GM10847 (cell line): Measurements from ENCODE around the gene TMEM14A.

Experiments
- POLR2A ChIP-seq: IDR thresholded peaks from 2 replicates; pipeline ENCODE4 v1.6.1; 2011; ENCODE audit not compliant: insufficient read length; ENCODE audit errors: extremely low read depth

Gene TMEM14A

GRCh38 chr6:52650941-52651340, 20.0 kb upstream of the TMEM14A start:
- TF ChIP-seq POLR2A, result no peak

DNA sequence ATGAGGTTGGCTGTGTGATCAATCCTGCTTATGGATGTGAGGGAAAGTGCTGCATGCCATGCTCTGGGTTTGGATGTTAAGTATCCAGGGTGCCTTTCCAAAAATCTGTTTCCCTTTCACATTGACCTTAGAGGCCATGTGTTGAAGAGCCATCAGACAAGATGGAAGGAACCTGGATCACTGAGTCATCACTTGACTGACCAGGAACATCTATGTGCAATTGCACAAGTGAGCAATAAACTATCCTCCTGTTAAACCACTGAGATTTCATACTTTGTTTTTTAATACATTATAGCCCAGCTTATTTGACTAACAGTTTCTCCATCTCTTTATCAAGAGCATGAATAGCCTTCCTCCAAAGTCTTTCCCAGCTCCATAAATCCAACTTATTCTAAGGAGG, 17.8 kb upstream of the TMEM14A start:
- TF ChIP-seq POLR2A, result no peak

- TF ChIP-seq POLR2A, result no peak
Observed at GRCh38 chr6:52654007-52654406, 16.9 kb upstream of the TMEM14A start.

DNA sequence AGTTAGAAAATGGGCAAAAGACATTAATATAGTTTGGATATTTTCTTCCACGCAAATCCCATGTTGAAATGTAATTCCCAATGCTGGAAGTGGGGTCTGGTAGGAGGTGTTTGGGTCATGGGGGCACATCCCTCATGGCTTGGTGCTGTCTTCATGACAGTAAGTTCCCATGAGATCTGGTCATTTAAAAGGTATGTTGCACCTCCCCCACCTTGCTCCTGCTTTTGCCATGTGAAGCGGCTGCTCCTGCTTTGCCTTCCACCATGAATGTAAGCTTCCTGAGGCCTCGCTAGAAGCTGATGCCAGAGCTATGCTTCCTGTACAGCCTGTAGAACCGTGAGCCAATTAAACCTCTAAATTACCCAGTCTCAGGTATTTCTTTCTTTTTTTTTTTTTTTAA, 16.3 kb upstream of the TMEM14A start:
- TF ChIP-seq POLR2A, result no peak

GRCh38 chr6:52657870-52658269, 13.0 kb upstream of the TMEM14A start:
- TF ChIP-seq POLR2A, result no peak

GRCh38 chr6:52661551-52661950, 9.4 kb upstream of the TMEM14A start:
- TF ChIP-seq POLR2A, result no peak

DNA sequence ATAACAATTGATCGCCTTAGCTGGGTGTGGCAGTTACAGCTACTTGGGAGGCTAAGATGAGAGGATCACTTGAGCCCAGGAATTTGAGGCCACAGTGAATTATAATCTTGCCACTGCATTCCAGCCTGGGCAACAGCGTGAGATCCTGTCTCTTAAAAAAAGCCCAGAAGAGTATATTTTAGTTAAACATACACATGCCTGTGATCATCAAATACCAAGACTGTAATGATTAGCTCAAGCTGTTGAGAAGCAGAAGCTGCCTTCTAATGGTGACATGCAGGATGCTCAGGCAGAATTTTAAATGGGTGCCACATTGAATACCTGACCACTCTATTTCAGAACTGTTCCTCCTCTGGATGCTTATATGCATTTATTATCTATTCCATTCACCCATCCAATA, 8.9 kb upstream of the TMEM14A start:
- no peak for TF ChIP-seq POLR2A

GRCh38 chr6:52663120-52663935, 7.6 kb upstream of the TMEM14A start:
- no peak for TF ChIP-seq POLR2A

DNA sequence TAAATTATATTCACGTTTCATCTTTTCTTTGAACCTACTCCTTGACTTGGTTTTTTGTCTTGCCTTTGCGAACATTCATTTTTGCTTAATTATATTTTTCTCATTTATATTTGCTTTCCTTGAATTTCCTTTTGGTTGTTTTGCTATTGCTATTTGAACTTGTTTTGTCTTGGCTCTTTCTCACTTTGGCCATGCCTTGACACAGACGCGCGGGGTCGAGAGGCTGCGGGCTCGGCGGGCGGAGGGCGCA, 7.1 kb upstream of the TMEM14A start:
- TF ChIP-seq POLR2A, result no peak

DNA sequence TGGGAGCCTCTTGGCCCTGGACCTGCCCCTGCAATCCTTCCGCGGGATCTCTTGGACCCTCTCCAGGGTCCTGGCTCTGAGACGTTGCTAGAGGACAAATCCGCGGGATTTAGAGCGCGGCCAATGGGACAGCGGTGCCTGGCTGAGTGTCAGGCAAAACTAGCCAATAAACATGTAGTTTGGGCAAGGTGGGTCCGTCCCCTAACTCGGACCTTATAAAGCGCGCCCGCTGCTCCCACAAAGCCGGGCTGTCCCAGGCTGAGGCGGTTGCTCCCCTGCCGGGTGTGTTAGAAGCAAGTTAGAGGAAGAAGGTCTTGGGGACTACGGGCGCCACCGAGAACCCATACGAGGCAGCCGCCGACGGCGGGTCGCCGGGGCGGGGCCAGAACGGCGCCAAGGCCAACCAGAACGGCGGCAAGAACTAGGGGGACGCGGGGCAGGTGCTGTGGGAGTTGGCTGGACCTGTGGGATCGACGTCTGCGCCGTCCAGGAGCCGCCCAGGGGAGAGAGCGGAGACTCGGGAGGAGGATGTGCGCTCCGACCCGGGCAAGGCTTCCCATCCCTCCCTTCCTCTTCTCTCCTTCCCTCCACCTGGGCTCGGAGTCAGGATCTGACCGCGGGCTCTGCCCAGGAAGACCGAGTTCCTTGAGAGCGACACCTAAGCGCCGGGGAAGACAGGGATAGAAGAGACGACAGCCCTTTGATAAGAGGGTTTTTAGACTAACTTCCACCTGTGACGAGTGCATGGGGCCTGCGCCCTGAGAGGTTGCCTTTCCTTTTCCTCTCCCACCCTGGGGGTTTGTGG, 6.5 kb upstream of the TMEM14A start:
- peak; percentile 78 for TF ChIP-seq POLR2A

DNA sequence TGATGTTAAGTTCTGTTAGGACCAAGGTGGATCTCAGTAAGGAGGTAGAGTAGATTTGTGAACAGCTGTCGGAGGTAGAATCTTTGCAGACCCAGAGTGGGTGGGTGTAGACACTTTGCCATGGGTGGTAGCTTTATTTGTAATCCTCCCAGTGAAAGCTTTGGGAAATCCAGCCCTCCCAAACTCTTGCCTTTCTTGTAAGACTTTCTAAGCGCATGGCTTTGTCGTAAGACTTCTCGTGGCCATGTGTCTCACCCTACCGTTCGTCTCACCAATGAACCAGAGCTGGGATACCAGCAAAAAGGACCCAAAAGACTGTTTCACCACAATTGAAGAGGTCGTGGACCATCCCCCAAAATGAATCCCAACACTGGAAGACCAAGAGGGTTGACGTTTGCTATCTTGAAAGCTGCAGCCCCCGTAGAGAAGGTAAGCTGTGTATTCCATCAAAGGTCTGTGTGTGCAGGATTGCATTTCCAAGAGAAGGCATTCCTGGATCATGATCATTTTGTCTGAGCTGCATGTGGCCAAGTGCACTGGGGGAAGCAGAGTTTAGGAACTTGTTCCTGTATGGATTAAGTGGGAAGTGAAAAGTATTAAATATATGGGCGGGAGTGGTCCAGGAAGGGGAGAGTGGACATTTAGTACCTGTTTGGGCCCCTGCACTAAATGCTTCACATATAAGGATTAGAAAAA, 5.8 kb upstream of the TMEM14A start:
- TF ChIP-seq POLR2A, result no peak

DNA sequence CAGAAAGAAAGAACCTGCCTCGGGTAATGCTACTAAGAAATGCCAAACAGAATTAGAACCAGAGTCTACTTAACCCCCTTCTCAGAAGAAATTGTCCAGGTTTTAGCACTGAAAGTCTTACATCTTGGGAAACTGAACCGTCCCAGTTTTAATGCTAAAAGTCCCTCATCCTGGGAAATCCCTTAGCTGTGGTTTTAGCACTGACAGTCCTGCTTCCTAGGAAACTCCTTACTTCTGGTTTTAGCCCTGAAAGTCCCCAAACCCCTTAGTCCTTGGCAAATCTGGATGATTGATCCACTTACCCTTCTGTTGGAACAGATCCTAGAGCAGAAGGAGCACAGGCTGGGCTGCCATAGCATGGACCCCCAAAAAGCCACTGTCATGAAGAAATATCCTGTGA, 4.8 kb upstream of the TMEM14A start:
- TF ChIP-seq POLR2A, result no peak

DNA sequence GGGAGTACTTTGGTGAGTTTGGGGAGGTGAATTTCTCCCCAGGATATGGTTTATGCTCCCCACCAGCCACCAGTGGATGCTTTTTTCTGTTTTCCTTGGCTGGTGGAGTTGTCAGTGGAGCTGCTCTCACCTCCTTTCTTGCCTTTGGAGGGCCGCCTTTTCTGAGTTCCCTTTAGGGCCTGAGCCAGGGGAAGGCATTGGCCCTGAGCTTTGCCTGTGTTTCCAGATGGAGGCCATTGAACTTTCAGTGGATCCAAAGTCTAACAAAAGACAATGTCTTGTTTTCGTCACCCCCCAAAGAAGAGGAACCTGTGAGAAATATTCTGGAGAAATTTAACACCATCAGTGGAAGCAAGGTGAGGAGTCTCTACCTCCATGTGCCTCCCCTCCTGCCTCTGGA, 4.4 kb upstream of the TMEM14A start:
- TF ChIP-seq POLR2A, result no peak

DNA sequence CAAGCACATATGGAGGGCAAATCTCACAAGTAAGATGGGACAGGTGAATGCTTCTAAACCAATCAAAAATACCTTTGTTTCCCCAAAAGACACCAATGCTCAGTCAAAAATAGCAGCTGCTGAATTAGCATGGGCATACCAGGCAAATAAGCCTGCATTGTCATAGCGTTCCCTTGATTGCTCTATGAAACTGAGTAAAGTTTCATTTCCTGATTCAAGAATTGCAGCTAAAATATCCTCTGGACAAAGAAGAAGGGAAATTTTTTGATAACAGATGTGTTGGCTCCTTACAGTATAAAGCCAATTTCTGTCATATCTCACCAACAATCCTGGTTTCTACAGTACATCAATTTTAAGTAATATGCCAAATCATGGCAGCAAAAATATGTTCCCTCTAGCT, 3.3 kb upstream of the TMEM14A start:
- no peak for TF ChIP-seq POLR2A

DNA sequence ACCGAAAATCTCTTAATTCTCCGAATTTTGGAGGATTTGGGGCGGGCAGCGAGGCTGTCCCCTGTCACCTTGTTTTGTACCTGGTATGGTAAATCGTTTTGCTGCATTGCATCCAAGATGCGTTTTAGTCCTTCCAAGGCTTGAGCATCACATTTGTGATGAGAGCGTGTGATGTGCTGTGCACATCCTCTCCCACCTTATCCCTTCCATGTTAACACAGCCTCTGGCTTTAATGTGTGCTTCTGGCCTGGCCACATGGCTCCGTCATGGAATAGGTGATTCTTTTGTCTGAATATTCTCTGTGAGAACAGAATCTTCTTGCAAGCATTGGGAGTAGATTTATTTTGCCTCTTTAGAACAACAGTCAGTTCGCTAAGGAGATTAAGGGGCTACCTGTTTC, 763 bp downstream of the TMEM14A start:
- no peak for TF ChIP-seq POLR2A

GRCh38 chr6:52672412-52673025, 1.6 kb downstream of the TMEM14A start:
- no peak for TF ChIP-seq POLR2A
